Measurements from ENCODE around the gene STX3.

STX3 gene

DNA sequence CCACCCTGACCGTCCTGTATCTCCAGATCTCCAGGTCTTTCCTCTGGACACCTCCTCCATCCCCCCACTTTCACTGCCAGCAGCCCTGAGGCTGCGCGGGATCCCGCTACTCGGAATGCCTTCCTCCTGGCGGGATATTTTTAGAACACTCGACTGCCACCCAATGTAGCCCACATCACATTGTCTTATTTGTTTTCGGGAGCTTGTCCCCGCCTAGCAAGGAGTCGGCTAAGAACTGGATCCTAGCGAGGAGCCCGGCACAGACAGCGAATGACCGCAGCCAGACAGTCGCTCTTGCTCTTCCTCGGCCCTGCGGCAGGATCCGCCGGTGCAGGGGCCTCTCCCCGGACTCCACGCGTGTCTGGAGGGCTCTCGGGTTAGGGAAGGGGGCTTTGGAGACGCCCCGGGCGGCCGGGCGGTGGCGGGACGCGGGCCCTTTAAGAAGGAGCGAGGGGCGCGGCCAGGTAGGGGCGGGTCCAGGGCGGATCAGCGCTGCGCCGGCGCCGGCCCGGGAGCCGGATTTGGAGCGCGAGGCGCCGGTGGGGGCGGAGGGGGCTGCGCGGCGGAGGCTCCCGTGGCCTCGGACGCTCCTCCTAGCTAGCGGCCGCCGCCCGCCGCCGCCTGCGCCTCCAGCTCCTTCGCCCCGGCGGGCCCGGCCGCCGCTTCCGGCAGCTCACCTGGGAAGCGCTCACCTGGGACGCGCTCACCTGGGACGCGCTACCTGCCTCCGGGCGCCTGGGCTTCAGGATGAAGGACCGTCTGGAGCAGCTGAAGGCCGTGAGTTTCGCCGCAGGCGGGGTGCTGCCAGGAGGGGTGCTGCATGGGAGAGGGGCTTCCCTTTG lies at the start of gene STX3:
TSS of gene STX3 (plus strand) at position 518 of the 842 bp plus-strand sequence. CDS start at position 748, 230 bp downstream.
- peak; percentile 49 for DNase-seq (ENCODE audit: low spot score)

DNA sequence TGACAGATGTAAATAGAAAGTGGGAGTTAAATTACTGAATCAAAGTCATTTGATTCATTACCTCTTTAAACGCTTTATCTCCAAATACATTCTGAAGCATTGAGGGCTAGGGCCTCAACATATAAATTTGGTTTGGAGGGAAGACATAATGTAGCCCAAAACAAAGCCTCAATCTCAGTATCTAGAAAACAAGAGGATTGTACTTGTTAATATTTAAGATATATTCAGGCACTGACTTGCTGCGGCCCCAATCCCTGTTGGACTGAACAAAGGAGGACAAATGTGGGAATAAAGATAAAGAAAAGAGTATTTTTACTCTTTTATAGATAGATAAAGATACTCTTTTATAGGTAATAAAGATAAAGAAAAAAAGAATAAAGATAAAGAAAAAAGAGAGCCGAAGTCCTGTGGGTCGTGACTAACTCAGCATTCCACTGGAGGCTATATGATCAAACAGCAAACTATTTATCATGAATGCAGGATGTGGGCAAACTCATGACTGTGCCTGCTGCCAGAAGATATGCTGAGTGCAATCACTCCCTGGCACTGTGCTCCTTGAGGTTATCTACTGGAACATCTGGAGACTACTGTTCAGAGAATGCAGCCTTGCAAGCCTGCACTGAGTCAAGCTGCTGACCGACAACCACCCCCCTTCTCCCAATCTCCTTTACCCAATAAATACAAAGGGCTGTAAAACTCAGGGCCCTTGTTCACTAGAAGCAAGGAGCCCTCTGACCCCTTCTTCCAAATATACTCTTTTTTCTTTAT lies 48.5 kb upstream of the STX3 start:
- no peak for DNase-seq (ENCODE audit: low spot score)

DNA sequence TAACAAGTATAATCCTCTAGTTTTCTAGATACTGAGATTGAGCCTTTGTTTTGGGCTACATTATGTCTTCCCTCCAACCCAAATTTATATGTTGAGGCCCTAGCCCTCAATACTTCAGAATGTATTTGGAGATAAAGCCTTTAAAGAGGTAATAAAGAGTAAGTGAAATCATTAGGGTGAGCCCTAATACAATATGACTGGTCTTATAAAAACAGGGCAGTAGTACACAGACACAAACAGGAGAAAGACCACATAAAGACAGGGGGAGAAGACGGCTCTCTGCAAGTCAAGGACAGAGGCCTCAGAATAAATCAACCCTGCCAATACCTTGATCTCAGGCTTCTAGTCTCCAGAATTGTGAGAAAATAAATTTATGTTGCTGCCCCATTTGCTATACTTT lies 47.8 kb upstream of the STX3 start:
- no peak for DNase-seq (ENCODE audit: low spot score)

DNA sequence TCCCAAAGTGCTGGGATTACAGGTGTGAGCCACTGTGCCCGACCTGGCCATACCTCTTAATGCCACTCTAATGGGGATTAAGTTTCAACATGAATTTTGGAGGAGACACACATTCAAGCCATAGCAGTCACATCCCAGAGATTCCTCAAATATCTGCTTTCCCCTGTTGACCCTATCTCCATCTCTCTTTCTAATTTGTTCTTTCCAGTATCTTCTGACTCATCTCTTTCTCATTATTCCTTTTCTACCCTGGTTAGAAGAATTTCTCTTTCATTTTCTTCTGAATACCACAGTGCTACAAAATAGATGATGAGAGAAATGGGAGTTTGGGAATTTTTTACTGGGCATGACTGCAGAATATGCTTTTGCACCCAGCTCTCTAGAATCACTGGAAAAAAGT lies 46.6 kb upstream of the STX3 start:
- DNase-seq (ENCODE audit: low spot score): no peak

DNA sequence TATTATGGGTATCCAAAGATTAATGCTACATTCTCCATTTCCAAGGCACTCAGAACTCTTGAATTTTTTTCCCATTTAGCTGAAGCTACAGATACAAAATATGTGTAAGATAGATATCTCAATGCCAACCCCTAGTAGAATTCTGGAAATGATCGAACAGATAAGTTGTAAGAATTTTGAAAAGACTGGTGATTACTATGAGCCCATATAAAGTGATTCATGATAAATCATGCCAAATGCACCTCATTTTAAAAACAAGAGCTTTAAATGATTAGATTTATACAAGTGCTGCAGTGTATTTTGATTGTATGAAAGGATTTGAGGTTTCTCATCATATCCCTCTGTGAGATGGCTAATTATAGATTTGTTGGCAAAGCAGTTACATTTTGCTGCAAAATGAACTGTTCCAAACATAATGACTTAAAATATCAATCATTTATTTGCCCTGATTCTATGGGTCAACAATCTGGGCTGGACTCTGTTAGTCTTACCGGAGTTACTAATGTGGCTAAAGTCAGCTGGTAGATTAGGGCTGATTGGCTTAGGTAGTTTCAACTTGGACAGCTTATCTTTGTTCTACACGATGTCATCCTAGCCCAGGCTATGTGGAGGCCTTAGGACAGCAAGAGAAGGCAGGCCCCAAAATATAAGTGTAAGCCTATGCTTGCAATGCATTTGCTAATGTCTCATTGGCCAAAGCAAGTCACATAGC lies 44.9 kb upstream of the STX3 start:
- DNase-seq (ENCODE audit: low spot score): no peak

DNA sequence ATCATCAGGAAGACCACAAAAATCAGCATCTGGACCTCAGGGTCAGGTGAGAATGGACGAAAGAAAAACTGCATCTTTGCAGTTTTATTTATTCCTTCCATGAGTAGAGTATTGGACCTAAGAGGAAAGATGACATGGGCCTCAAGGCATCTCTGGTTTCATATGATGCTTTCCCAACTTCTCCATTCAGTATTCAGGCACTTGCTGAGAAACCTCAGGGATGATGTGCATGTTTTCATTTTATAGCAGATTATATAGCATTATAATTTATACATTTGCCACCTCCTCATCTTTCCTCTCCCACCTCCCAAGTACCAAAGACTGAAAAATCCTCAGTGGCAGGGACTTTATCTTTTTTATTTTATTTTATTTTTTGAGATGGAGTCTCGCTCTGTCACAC lies 41.4 kb upstream of the STX3 start, which contains the start of gene OR10V1:
TSS of gene OR10V1 (minus strand) at position 101 of the 400 bp plus-strand sequence. CDS start at position 101, 0 bp downstream.
- no peak for DNase-seq (ENCODE audit: low spot score)

DNA sequence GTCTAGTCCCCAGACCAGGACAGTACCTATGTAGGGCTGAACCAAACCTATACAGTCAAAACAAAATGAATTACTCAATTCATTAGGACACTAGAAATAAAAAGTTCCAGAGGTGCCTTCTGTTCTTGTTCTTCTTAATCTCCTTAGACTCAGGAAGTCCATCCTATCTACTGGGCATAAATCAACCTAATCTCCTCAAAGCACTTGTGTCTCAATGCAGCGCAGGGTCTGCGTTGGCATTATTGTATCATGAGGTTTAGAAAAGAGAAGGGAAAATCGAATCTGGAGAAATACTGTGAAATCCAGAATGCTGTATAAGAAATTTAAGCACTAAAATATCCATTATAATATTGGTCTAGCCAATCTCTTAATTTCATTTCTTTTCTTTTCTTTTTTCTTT lies 39.1 kb upstream of the STX3 start:
- DNase-seq (ENCODE audit: low spot score): no peak

DNA sequence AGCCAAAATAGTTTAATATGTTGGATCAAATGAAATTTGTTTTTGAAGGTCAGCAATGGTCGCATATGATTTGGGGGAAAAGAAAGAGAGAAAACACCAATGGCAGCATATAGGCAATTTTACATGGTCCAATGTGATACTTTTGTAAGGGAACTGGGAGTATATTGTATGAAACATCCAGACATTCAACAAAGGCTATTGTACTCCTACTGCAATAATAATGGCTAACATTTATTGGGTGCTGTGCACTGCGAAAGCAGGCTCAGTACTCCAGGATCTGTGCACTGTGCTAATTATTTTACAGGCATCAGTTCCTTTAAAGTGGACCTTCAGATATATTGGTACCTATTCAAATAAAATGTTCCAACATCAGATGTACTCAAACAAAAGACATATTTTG lies 35.6 kb upstream of the STX3 start:
- no peak for DNase-seq (ENCODE audit: low spot score)

DNA sequence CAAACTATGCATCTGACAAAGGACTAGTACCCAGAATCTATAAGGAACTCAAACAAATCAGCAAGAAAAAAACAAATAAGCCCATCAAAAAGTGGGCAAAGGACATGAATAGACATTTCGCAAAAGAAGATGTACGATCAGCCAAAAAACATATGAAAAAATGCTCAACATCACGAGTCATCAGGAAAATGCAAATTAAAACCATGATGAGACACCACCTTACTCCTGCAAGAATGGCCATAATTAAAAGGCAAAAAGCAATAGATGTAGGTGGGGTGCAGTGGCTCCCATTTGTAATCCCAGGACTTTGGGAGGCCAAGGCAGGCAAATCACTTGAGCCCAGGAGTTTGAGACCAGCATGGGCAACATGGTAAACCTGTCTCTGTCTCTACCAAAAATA lies 31.1 kb upstream of the STX3 start:
- DNase-seq (ENCODE audit: low spot score): no peak

DNA sequence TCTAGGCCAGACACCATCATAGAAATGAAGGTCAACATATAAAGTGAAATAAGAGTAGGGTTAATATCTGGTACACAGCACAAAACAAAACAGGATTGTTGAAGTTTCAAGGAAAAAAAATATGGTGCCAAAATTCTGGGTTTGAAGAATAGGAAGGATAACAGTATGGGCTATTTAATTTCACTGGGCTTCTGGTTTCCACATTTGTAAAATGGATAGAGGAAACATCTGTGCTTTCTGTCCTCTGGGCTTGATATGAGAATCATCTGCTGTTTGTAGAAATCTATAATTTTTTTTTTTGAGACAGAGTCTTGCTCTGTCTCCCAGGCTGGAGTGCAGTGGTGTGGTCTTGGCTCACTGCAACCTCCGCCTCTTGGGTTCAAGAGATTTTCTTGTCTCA lies 27.8 kb upstream of the STX3 start:
- no peak for DNase-seq (ENCODE audit: low spot score)

DNA sequence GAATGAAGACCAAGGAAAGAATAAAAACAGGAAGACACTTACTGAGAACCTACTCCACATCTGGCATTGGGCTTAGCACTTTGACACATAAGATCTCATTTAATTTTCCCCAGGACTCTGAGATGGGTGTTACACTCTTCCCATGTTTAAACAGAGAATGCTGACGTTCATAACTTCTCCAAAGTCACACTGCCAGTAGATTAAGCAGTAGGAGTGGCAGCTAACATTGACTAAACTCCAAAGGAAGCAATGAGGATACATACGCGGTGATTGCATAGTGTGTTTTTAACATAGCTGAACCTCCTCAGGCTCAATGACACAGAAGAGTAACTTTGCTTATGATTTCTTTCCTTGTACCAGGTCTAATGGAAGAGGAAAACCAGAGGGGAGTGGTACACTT lies 27.0 kb upstream of the STX3 start:
- DNase-seq (ENCODE audit: low spot score): no peak

DNA sequence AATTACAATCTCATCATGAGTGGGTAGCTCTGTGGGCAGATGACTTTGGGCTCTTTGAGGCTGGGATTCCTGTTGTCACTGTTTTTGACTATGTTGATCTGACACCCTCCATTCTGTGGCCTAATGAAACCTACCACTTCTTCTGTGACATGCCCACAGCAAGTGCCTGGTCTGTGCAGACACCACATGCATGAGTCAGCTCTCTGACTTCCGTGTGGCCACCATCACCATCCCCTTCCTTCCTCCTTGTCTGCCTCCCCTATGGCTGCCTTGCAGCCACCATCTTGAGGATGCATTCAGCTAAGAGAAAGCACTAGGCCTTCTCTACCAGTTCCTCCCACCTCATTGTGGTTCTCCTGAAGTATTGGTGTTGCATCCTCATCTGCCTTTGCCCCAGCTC lies 26.3 kb upstream of the STX3 start:
- DNase-seq (ENCODE audit: low spot score): no peak

DNA sequence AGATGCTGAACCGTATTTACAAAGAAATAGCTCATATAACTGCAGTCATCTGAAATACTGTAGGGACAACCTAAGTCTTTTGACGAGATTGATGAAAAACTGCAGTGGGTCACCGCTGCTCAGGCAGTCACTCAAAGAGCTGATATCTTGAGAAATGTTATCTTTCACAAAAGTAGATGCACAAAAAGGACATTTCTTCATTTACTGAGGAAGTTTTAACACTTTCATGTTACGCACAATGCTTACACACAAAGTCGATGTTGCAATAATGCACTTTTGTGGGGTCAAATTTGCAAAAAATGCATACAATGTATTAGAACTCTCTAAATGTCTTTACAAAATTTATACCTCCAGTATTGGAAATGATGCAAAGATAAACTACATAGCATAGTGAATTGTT lies 25.3 kb upstream of the STX3 start:
- no peak for DNase-seq (ENCODE audit: low spot score)

DNA sequence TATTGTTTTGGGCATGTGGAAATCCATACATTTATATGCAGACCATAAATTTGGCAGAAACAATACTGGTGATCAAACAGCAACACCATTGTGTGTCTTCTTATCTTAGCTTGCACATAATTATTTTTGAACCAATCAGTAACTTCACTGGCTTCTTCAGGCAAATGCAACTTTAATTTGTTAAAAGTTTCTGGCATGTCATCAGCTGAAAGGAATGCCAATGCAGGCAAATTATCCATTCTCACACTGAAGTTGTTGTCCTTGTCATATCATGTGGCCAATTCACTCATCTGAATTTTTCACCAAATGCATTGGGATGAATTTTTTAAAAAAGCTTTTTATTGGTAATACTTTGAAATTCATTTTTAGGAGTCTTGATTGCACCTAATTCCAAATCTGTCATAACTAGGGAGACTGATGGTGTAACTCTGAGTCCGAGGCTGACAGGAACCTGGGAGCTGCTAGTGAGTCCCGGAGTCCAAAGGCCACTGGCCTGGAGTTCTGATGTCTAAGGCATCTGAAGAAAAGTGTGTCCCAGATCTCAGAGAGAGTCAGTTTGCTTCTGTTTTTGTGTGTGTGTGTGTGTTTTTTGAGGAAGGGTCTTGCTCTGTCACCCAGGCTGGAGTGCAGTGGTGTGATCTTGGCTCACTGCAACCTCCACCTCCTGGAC lies 24.1 kb upstream of the STX3 start:
- no peak for DNase-seq (ENCODE audit: low spot score)

DNA sequence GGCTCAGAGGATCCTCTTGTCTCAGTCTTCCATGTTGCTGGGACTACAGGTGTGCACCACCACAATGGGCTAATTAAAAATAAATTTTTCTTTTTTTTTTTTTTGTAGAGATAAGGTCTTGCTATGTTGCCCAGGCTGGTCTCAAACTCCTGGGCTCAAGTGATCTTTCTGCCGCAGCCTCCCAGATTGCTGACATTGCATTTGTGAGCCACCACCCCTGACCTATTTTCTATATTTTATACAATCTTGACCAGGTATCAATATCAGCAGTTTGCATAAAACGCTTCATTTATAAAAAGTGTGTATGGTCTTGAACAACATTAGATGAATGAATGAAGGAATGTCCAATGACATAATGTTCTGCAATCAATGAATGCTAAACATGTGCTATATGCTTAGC lies 9.1 kb upstream of the STX3 start:
- DNase-seq (ENCODE audit: low spot score): no peak

DNA sequence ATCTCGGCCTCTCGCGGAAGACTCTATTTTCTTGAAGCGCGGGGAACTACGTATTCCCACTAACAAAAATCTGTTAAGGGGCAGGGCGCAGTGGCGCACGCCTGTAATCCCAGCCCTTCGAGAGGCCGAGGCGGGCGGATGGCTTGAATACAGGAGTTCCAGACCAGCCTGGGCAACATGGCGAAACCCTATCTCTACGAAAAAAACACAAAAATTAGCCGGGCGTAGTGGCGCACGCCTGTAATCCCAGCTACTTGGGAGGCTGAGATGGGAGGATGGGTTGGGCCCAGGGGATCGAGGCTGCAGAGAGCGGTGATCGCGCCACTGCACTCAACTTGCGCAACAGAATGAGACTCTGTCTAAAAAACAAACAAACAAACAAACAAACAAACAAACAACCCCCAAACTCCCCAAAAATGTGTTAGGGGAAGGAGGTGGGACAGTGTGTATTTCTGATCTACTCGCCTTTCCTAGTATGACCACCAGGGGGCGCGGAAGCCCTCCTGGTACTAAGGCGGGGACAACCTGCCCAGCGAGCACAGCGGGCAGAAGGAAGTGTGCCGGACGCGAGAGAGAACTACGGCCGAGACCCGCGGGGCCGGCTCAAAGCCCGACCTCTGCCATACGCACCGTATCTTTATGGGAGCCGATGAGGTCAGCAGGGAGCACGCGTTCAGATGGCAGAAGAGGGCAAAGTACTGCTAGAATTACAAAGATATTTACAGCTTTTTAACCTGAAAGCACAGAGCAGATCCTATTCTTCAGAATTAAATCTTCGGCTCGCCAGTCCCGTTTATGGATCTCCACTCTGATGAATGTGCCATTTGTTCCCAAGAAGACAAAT lies 1.3 kb upstream of the STX3 start:
- DNase-seq (ENCODE audit: low spot score): peak; percentile 80

DNA sequence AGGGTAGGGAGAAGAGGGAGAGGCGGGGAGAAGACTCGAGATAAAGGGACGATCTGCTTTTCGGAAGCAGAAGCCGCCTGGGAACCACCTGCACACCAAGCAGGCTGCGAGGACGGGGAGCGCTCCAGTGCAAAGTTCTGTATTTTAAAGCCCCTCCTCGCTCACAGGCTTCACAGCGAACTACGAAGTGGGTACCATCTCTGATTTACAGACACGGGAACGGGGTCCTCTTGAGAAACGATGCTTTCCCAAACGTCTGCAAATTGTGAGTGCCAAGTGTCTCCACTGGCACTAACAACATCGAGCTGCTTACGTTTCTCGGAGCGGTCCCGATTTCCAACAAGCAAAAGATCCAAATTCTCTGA lies 700 bp upstream of the STX3 start:
- no peak for DNase-seq (ENCODE audit: low spot score)

DNA sequence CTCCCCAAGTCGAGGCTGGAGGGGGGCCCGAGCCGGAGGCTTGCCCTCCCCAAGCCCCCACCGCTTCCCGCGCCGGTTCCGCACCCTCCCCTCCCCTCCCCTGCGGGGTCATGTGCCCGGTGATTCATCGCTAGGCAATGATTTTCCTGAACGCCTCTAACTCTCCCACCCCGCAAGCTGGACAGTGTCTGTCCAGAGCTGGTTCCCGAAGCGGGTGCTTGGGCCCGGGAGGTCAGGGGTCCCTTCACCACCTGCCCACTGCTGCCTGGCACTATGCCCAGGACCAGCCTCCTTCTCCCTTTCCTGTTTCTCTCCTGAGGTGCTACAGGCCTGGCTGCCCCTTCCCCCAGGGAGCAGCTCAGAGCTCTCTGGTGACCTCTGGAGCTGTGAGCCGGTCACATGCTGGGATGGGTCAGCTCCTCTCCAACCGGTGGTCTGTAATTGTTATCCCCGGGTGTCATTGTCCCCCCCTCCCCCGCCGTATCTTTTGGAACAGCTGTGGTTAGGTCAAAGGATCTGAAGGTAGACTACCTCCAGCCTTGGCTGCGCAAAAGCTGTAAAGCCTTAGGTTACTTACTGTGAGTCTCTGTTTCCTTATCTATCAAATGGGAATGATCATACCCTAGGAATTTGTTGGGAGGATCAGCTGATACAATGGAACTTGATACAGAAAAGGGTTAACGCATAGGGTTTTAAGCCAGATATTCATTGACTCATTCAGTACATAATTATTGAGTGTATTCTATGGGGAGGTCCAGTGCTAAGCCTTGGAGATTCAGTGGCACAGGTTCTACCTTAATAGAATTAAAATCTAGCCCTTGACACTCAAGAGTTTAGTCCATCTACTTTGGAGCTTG lies 753 bp downstream of the STX3 start:
- peak; percentile 49 for DNase-seq (ENCODE audit: low spot score)

DNA sequence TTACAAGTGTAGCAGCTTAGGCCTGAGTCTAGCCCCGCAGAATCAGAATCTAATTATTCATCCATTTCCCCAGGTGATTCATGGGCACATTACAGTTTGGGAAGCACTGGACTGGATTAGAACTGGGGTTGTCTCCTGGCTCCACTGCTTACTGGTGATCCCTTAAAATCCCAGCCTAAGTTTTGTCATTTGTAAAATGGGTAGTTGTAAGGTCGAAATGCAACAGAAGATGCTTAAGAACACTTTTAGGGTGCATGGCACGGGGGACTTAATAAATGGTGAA lies 1.3 kb downstream of the STX3 start:
- DNase-seq (ENCODE audit: low spot score): no peak

DNA sequence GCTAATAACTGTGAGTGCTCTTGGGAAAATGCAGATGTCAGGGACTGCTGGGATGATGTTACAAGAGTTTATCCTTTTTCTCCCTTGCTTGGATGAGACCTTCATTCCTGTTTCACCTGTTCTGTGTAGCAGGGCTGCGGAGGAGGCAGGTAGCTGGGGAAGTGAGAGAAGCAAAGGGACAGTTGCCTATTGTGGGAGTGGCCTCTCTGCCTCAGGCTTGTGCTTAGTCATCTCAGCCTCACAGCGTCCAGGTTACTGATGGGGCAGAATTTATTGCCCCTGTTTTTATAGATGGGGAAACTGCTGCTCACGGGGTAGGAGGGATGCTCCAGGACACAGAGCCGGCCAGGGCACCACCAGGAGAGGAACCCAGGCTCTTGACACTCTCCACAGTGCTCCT lies 1.7 kb downstream of the STX3 start:
- DNase-seq (ENCODE audit: low spot score): no peak

All from putamen (tissue), 1 donor.